GM23338 (cell line): ENCODE results near the gene EHD4. TPM values are rescaled to one million over a fixed set of nuclear protein-coding genes. Genes with fewer than 3 reads are reported as not detected.

Source experiments
- ATAC-seq: fragments of 200-7000 bp; cut with Tn5 transposase; 3 replicates; pipeline ENCODE4 v1.9.1; 2020
- DNase-seq: peaks from one replicate; pipeline ENCODE4 v3.0.0-alpha.2; 2015; ENCODE audit warnings: low spot score
- H2AFZ ChIP-seq: fragments of 200-600 bp; sonication (generic); 2 replicates; pipeline ENCODE4 v1.8.0; 2016; ENCODE audit warnings: antibody characterized with exemption, mild to moderate bottlenecking, moderate library complexity
- H3F3A ChIP-seq: fragments of 200-600 bp; sonication (generic); replicated peaks from 2 replicates; pipeline ENCODE4 v1.8.0; 2017; ENCODE audit warnings: antibody characterized with exemption, mixed run types, low read depth
- H3K27ac ChIP-seq: fragments of 200-600 bp; sonication (generic); 2 replicates; pipeline ENCODE4 v1.6.1; 2016; ENCODE audit warnings: low read depth
- H3K27me3 ChIP-seq: fragments of 200-600 bp; sonication (generic); 2 replicates; pipeline ENCODE4 v1.8.0; 2016; ENCODE audit warnings: mild to moderate bottlenecking, mixed run types, moderate library complexity; ENCODE audit not compliant: insufficient read depth
- H3K36me3 ChIP-seq: fragments of 200-600 bp; sonication (generic); 2 replicates; pipeline ENCODE4 v1.8.0; 2016; ENCODE audit warnings: mild to moderate bottlenecking; ENCODE audit not compliant: insufficient read depth
- H3K4me1 ChIP-seq: fragments of 200-600 bp; sonication (generic); 2 replicates; pipeline ENCODE4 v1.8.0; 2016; ENCODE audit warnings: mild to moderate bottlenecking, moderate library complexity; ENCODE audit not compliant: insufficient read depth
- H3K4me2 ChIP-seq: fragments of 200-600 bp; sonication (generic); 2 replicates; pipeline ENCODE4 v1.7.1; 2017; ENCODE audit warnings: mixed run types
- H3K4me3 ChIP-seq: fragments of 200-600 bp; sonication (generic); 2 replicates; pipeline ENCODE4 v1.6.1; 2016; ENCODE audit warnings: mixed run types
- H3K79me2 ChIP-seq: fragments of 200-600 bp; sonication (generic); replicated peaks from 2 replicates; pipeline ENCODE4 v1.8.0; 2017; ENCODE audit warnings: mild to moderate bottlenecking; ENCODE audit not compliant: insufficient read depth
- H3K9me2 ChIP-seq: fragments of 200-600 bp; sonication (generic); 2 replicates; pipeline ENCODE4 v1.8.0; 2017; ENCODE audit not compliant: insufficient read depth
- H4K20me1 ChIP-seq: fragments of 200-600 bp; sonication (generic); replicated peaks from 2 replicates; pipeline ENCODE4 v1.8.0; 2017; ENCODE audit warnings: mild to moderate bottlenecking; ENCODE audit not compliant: insufficient read depth
- H3K27ac Mint-ChIP-seq: 2 replicates; pipeline ENCODE4 v1.8.0; 2020; ENCODE audit warnings: inconsistent platforms, mild to moderate bottlenecking, moderate library complexity, mixed read lengths
- H3K27me3 Mint-ChIP-seq: 3 replicates; pipeline ENCODE4 v1.8.0; 2022; ENCODE audit warnings: low read depth, mild to moderate bottlenecking, moderate library complexity, mixed read lengths, inconsistent platforms; ENCODE audit not compliant: insufficient read depth, poor library complexity
- H3K36me3 Mint-ChIP-seq: 3 replicates; pipeline ENCODE4 v1.8.0; 2021; ENCODE audit warnings: low read depth, mild to moderate bottlenecking, inconsistent platforms, moderate library complexity, mixed read lengths
- H3K4me1 Mint-ChIP-seq: 3 replicates; pipeline ENCODE4 v1.8.0; 2020; ENCODE audit warnings: mild to moderate bottlenecking, inconsistent platforms, mixed read lengths
- H3K4me3 Mint-ChIP-seq: 3 replicates; pipeline ENCODE4 v1.8.0; 2021; ENCODE audit warnings: moderate library complexity, mild to moderate bottlenecking, inconsistent platforms, mixed read lengths
- H3K9me3 Mint-ChIP-seq: 3 replicates; pipeline ENCODE4 v1.8.0; 2020; ENCODE audit warnings: moderate library complexity, mild to moderate bottlenecking, inconsistent platforms, mixed read lengths
- CREB1 ChIP-seq: fragments of 250-450 bp; sonication (Bioruptor Pico); IDR thresholded peaks from 2 replicates; pipeline ENCODE4 v1.5.0; 2020; ENCODE audit warnings: low read depth, mild to moderate bottlenecking, moderate library complexity
- ETS1 ChIP-seq: IDR thresholded peaks from 2 replicates; pipeline ENCODE4 v1.6.1; 2016; ENCODE audit warnings: antibody characterized with exemption
- EZH2 ChIP-seq: fragments of 200-600 bp; sonication (generic); IDR thresholded peaks from one replicate; pipeline ENCODE4 v1.8.0; 2017; ENCODE audit warnings: antibody characterized with exemption, mild to moderate bottlenecking, low read depth; ENCODE audit not compliant: unreplicated experiment
- EZH2phosphoT487 ChIP-seq: fragments of 200-600 bp; sonication (generic); IDR thresholded peaks from one replicate; pipeline ENCODE4 v1.8.1; 2018; ENCODE audit warnings: antibody characterized with exemption; ENCODE audit not compliant: unreplicated experiment
- JUNB ChIP-seq: IDR thresholded peaks from one replicate; pipeline ENCODE4 v1.6.1; 2016; ENCODE audit warnings: antibody characterized with exemption; ENCODE audit not compliant: unreplicated experiment
- NANOG ChIP-seq: IDR thresholded peaks from 2 replicates; pipeline ENCODE4 v1.6.1; 2016; ENCODE audit warnings: antibody characterized with exemption, borderline replicate concordance
- POLR2AphosphoS5 ChIP-seq: IDR thresholded peaks from 2 replicates; pipeline ENCODE4 v1.6.1; 2016; ENCODE audit warnings: antibody characterized with exemption, low read depth
- STAT1 ChIP-seq: IDR thresholded peaks from one replicate; pipeline ENCODE4 v1.6.1; 2016; ENCODE audit warnings: antibody characterized with exemption; ENCODE audit not compliant: unreplicated experiment
- ZNF114 ChIP-seq: fragments of 250-450 bp; sonication (Bioruptor Pico); IDR thresholded peaks from 2 replicates; pipeline ENCODE4 v1.5.0; 2020; ENCODE audit warnings: mild to moderate bottlenecking, moderate library complexity
- ZNF331 ChIP-seq: fragments of 250-450 bp; sonication (Bioruptor Pico); IDR thresholded peaks from 2 replicates; pipeline ENCODE4 v1.5.0; 2020; ENCODE audit warnings: low read depth, mild to moderate bottlenecking, moderate library complexity
- polyA plus RNA-seq: library from polyadenylated mRNA; unstranded; fragments of >200 nt; fragmentation: Nextera tagmentation; extraction: Ambion mirVana; gene quantifications from 2 replicates; pipeline ENCODE4 v1.2.1, GENCODE V29; 2016
- total RNA-seq: library from RNA; depleted of rRNA; stranded (reverse); fragments of >200 nt; shearing (Covaris generic); gene quantifications from 2 replicates; pipeline ENCODE4 v1.2.3, GENCODE V29; 2014
- TF ChIP-seq, protein P1 (sequence below): IDR thresholded peaks from one replicate; pipeline ENCODE4 v1.6.1; 2018; ENCODE audit warnings: antibody characterized with exemption; ENCODE audit not compliant: unreplicated experiment
- TF ChIP-seq, protein P2 (sequence below), 2 experiments: fragments of 200-600 bp in 1 of 2; sonication (generic) in 1 of 2; conservative IDR thresholded peaks; 2 replicates each; pipeline versions ENCODE4 v1.5.1 to v1.6.1; 2016 to 2017; ENCODE audit warnings: antibody characterized with exemption in 2 of 2, low read depth in 2 of 2, mild to moderate bottlenecking in 2 of 2, moderate library complexity in 1 of 2
- TF ChIP-seq, protein P3 (sequence below): fragments of 250-450 bp; sonication (Bioruptor Pico); IDR thresholded peaks from 2 replicates; pipeline ENCODE4 v1.5.0; 2020; ENCODE audit warnings: mild to moderate bottlenecking, moderate library complexity

Gene EHD4
- total and polyA plus RNA-seq, 2 experiments from 2014 or later = 13.0 to 31.0 TPM

GRCh38 chr15:41961595-41962202 lies 10.7 kb downstream of the EHD4 start:
- H3K9me3 Mint-ChIP-seq = peaks cover 5% of the 10 kb centered on the region; the same call in 1 of the 3 replicates
- ATAC-seq (no peak), DNase-seq (no peak)
- H2AFZ ChIP-seq = no peak overlapping the region
- no peak overlapping the region for H3K4me3 ChIP-seq
- H3K4me3 Mint-ChIP-seq = no peak overlapping the region
- no peak overlapping the region for H3K27ac Mint-ChIP-seq
- H3K27me3 Mint-ChIP-seq = peaks cover 4% of the 10 kb centered on the region
- no peaks in the 10 kb centered on the region for H3K9me2 ChIP-seq
- H3K4me1 ChIP-seq = no peaks in the 10 kb centered on the region
- H3K36me3 Mint-ChIP-seq = peaks cover 20% of the 10 kb centered on the region
- H3K27me3 ChIP-seq = no peaks in the 10 kb centered on the region
- no peaks in the 10 kb centered on the region for H3K36me3 ChIP-seq
- peaks cover 7% of the 10 kb centered on the region; the same call in 1 of the 2 replicates for H4K20me1 ChIP-seq
- TF ChIP-seq ZNF114 (CRISPR knock-in tag) = no peak
- no peak for TF ChIP-seq NANOG
- no peak for TF ChIP-seq EZH2phosphoT487
- no peak for TF ChIP-seq EZH2
- no peak for TF ChIP-seq POLR2AphosphoS5
- TF ChIP-seq, protein P1, sequence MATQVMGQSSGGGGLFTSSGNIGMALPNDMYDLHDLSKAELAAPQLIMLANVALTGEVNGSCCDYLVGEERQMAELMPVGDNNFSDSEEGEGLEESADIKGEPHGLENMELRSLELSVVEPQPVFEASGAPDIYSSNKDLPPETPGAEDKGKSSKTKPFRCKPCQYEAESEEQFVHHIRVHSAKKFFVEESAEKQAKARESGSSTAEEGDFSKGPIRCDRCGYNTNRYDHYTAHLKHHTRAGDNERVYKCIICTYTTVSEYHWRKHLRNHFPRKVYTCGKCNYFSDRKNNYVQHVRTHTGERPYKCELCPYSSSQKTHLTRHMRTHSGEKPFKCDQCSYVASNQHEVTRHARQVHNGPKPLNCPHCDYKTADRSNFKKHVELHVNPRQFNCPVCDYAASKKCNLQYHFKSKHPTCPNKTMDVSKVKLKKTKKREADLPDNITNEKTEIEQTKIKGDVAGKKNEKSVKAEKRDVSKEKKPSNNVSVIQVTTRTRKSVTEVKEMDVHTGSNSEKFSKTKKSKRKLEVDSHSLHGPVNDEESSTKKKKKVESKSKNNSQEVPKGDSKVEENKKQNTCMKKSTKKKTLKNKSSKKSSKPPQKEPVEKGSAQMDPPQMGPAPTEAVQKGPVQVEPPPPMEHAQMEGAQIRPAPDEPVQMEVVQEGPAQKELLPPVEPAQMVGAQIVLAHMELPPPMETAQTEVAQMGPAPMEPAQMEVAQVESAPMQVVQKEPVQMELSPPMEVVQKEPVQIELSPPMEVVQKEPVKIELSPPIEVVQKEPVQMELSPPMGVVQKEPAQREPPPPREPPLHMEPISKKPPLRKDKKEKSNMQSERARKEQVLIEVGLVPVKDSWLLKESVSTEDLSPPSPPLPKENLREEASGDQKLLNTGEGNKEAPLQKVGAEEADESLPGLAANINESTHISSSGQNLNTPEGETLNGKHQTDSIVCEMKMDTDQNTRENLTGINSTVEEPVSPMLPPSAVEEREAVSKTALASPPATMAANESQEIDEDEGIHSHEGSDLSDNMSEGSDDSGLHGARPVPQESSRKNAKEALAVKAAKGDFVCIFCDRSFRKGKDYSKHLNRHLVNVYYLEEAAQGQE = no peak
- TF ChIP-seq CREB1 (CRISPR knock-in tag) = no peak
- no peak for TF ChIP-seq JUNB
- no peak for TF ChIP-seq STAT1
- no peak for TF ChIP-seq ETS1
- TF ChIP-seq, protein P2, sequence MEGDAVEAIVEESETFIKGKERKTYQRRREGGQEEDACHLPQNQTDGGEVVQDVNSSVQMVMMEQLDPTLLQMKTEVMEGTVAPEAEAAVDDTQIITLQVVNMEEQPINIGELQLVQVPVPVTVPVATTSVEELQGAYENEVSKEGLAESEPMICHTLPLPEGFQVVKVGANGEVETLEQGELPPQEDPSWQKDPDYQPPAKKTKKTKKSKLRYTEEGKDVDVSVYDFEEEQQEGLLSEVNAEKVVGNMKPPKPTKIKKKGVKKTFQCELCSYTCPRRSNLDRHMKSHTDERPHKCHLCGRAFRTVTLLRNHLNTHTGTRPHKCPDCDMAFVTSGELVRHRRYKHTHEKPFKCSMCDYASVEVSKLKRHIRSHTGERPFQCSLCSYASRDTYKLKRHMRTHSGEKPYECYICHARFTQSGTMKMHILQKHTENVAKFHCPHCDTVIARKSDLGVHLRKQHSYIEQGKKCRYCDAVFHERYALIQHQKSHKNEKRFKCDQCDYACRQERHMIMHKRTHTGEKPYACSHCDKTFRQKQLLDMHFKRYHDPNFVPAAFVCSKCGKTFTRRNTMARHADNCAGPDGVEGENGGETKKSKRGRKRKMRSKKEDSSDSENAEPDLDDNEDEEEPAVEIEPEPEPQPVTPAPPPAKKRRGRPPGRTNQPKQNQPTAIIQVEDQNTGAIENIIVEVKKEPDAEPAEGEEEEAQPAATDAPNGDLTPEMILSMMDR (conservative IDR thresholded peaks at IDR 0.05; ENCODE audit: low read depth in 2 of 2) = no peak
- TF ChIP-seq ZNF331 = no peak
- TF ChIP-seq, protein P3, sequence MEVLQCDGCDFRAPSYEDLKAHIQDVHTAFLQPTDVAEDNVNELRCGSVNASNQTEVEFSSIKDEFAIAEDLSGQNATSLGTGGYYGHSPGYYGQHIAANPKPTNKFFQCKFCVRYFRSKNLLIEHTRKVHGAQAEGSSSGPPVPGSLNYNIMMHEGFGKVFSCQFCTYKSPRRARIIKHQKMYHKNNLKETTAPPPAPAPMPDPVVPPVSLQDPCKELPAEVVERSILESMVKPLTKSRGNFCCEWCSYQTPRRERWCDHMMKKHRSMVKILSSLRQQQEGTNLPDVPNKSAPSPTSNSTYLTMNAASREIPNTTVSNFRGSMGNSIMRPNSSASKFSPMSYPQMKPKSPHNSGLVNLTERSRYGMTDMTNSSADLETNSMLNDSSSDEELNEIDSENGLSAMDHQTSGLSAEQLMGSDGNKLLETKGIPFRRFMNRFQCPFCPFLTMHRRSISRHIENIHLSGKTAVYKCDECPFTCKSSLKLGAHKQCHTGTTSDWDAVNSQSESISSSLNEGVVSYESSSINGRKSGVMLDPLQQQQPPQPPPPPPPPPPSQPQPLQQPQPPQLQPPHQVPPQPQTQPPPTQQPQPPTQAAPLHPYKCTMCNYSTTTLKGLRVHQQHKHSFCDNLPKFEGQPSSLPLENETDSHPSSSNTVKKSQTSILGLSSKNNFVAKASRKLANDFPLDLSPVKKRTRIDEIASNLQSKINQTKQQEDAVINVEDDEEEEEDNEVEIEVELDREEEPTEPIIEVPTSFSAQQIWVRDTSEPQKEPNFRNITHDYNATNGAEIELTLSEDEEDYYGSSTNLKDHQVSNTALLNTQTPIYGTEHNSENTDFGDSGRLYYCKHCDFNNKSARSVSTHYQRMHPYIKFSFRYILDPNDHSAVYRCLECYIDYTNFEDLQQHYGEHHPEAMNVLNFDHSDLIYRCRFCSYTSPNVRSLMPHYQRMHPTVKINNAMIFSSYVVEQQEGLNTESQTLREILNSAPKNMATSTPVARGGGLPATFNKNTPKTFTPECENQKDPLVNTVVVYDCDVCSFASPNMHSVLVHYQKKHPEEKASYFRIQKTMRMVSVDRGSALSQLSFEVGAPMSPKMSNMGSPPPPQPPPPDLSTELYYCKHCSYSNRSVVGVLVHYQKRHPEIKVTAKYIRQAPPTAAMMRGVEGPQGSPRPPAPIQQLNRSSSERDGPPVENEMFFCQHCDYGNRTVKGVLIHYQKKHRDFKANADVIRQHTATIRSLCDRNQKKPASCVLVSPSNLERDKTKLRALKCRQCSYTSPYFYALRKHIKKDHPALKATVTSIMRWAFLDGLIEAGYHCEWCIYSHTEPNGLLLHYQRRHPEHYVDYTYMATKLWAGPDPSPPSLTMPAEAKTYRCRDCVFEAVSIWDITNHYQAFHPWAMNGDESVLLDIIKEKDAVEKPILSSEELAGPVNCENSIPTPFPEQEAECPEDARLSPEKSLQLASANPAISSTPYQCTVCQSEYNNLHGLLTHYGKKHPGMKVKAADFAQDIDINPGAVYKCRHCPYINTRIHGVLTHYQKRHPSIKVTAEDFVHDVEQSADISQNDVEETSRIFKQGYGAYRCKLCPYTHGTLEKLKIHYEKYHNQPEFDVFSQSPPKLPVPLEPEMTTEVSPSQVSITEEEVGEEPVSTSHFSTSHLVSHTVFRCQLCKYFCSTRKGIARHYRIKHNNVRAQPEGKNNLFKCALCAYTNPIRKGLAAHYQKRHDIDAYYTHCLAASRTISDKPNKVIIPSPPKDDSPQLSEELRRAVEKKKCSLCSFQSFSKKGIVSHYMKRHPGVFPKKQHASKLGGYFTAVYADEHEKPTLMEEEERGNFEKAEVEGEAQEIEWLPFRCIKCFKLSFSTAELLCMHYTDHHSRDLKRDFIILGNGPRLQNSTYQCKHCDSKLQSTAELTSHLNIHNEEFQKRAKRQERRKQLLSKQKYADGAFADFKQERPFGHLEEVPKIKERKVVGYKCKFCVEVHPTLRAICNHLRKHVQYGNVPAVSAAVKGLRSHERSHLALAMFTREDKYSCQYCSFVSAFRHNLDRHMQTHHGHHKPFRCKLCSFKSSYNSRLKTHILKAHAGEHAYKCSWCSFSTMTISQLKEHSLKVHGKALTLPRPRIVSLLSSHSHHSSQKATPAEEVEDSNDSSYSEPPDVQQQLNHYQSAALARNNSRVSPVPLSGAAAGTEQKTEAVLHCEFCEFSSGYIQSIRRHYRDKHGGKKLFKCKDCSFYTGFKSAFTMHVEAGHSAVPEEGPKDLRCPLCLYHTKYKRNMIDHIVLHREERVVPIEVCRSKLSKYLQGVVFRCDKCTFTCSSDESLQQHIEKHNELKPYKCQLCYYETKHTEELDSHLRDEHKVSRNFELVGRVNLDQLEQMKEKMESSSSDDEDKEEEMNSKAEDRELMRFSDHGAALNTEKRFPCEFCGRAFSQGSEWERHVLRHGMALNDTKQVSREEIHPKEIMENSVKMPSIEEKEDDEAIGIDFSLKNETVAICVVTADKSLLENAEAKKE = no peak
- H3K27ac ChIP-seq = no peak overlapping the region
- no peak overlapping the region for H3K4me2 ChIP-seq
- H3K79me2 ChIP-seq = peaks cover 87% of the 10 kb centered on the region
- H3F3A ChIP-seq = no peaks in the 10 kb centered on the region
- peaks cover 7% of the 10 kb centered on the region; the same call in 2 of the 3 replicates for H3K4me1 Mint-ChIP-seq
